Common myeloid progenitor, CD34-positive (primary cell): ENCODE results near the gene HMCN1.

ENCODE experiments used
- CTCF ChIA-PET: fragments of 350-600 bp; sonication (Branson Sonifier 250); formaldehyde crosslinking; loops from one replicate; lab custom pipeline; 2021; ENCODE audit warnings: antibody characterized with exemption; lab: Charles Lee
- POLR2A ChIA-PET: fragments of 350-600 bp; sonication (Branson Sonifier 250); formaldehyde crosslinking; loops from one replicate; lab custom pipeline; 2021; ENCODE audit warnings: antibody characterized with exemption; lab: Charles Lee
- DNase-seq, 3 donors: peaks; one replicate each; pipeline versions ENCODE4 v3.0.0 to v3.0.0-alpha.2; 2013
- H3K27ac ChIP-seq, 2 experiments: 1 replicate in 1 of 2; 2 replicates in 1 of 2; pipeline ENCODE4 v1.7.0; 2013; ENCODE audit warnings: inconsistent platforms in 2 of 2, low read length in 2 of 2, mild to moderate bottlenecking in 2 of 2, low read depth in 1 of 2, moderate library complexity in 1 of 2; ENCODE audit not compliant: severe bottlenecking in 2 of 2, insufficient read depth in 1 of 2, poor library complexity in 1 of 2
- H3K27me3 ChIP-seq, 5 experiments: replicated peaks in 2 of 5; 1 replicate in 3 of 5; 2 replicates in 2 of 5; pipeline versions ENCODE4 v1.6.1 to v1.7.0; 2013; ENCODE audit warnings: low read length in 4 of 5, mild to moderate bottlenecking in 2 of 5, moderate library complexity in 2 of 5, inconsistent platforms in 1 of 5; ENCODE audit not compliant: insufficient read depth in 5 of 5, control insufficient read depth in 4 of 5
- H3K36me3 ChIP-seq, 4 experiments: 1 replicate in 2 of 4; 2 replicates in 2 of 4; pipeline versions ENCODE4 v1.6.1 to v1.7.0; 2013; ENCODE audit warnings: low read length in 3 of 4, control low read depth in 1 of 4, mild to moderate bottlenecking in 1 of 4; ENCODE audit not compliant: control insufficient read depth in 4 of 4, insufficient read depth in 4 of 4
- H3K4me1 ChIP-seq, 4 experiments: 1 replicate in 3 of 4; 2 replicates in 1 of 4; pipeline versions ENCODE4 v1.6.1 to v1.7.1; 2013; ENCODE audit warnings: low read length in 3 of 4, mild to moderate bottlenecking in 3 of 4, control low read depth in 1 of 4, inconsistent platforms in 1 of 4, moderate library complexity in 1 of 4; ENCODE audit not compliant: control insufficient read depth in 4 of 4, insufficient read depth in 4 of 4; ENCODE audit errors: control extremely low read depth in 1 of 4
- H3K4me3 ChIP-seq, 7 experiments: 1 replicate in 4 of 7; 2 replicates in 3 of 7; pipeline versions ENCODE4 v1.5.1 to v1.7.0; 2013; ENCODE audit warnings: mild to moderate bottlenecking in 7 of 7, low read length in 6 of 7, moderate library complexity in 6 of 7, inconsistent platforms in 2 of 7, low read depth in 2 of 7, control low read depth in 1 of 7; ENCODE audit not compliant: insufficient read depth in 4 of 7, control insufficient read depth in 1 of 7; ENCODE audit errors: extremely low read depth in 1 of 7
- H3K9me3 ChIP-seq, 5 experiments: 1 replicate in 4 of 5; 2 replicates in 1 of 5; pipeline versions ENCODE4 v1.6.1 to v1.7.1; 2013; ENCODE audit warnings: low read length in 4 of 5, mild to moderate bottlenecking in 2 of 5, inconsistent platforms in 1 of 5, low read depth in 1 of 5, moderate library complexity in 1 of 5; ENCODE audit not compliant: control insufficient read depth in 4 of 5, insufficient read depth in 2 of 5; ENCODE audit errors: control extremely low read depth in 1 of 5
- WGBS: methylation state at CpG from one replicate; pipeline ENCODE4 v1.1.5; 2013; ENCODE audit not compliant: insufficient coverage; 5-methylcytosine and 5-hydroxymethylcytosine counted together

Gene HMCN1

DNA sequence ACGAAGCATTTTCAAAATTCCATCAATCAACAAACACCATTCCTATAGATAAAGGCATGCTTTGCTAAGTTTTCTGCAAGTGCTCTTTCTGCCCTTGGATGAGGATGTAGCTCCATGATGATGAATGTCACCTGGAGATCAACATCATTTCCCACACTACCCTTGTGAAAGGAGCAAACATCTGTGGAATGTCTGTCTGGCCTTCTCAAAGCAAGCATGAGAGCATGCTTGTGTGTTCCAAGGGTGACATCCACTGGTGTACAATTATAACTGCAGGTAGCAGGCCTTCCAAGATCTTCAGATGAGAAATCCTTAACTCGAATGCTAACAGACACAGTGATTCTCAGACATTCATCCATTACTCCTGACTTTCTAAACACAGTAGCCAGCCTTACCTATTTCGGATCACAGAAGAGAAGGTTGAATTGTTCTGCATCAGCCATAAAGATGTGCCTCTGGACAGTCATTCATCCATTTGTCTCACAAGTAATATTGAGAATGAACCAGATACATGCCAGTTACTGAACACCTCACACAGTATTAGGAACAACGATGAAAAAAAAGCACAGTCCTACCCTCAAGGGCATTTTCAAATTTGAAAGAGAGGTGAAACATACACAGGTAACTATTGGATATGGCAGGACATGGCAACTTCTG lies 478.5 kb downstream of the HMCN1 start:
- ChIA-PET POLR2A (no interaction called here), CTCF (interaction anchor here (0.7 to 1.0 kb wide), 5 partner anchors 16 to 493 kb away, joined by 3 to 5 read pairs (median 3); no protein-coding TSS in a partner anchor)
- H3K27me3 ChIP-seq: no peaks in the 10 kb centered on the region
- no peak overlapping the region for H3K4me3 ChIP-seq
- no peaks in the 10 kb centered on the region for H3K9me3 ChIP-seq
- peak; percentile 71 to 85 (median 78) for DNase-seq
- H3K36me3 ChIP-seq: no peaks in the 10 kb centered on the region
- no peak overlapping the region for H3K27ac ChIP-seq
- H3K4me1 ChIP-seq: no peaks in the 10 kb centered on the region
- 95% methylated on average over 2 of the region's 4 CpGs for WGBS

DNA sequence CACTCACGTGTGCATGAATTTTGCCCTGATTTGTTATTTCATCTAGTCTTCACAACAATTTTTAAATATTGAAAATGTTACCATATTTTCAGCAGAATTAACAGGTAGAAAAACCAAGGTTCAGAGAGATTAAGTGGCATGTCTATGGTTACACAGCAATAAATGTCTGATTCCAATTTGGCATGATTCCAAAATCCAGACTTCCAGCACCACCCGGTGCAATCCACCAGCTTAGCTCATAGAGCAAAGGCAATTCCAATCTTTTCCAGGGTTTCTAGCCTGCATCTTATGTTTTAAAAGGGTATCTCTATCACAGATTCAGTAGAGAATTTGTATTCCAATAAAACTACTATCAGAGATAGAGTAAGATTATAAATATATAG lies 479.0 kb downstream of the HMCN1 start:
- Histone ChIP-seq H3K4me3 (no peak overlapping the region), H3K36me3 (no peaks in the 10 kb centered on the region), H3K27ac (no peak overlapping the region), H3K27me3 (no peaks in the 10 kb centered on the region), H3K9me3 (no peaks in the 10 kb centered on the region), H3K4me1 (no peaks in the 10 kb centered on the region)
- no peak for DNase-seq
- WGBS: 100% methylated on average over 1 of the region's 2 CpGs
- ChIA-PET CTCF (interaction anchor here (0.7 to 1.0 kb wide), 5 partner anchors 15 to 492 kb away, joined by 3 to 5 read pairs (median 3); no protein-coding TSS in a partner anchor), POLR2A (no interaction called here)

DNA sequence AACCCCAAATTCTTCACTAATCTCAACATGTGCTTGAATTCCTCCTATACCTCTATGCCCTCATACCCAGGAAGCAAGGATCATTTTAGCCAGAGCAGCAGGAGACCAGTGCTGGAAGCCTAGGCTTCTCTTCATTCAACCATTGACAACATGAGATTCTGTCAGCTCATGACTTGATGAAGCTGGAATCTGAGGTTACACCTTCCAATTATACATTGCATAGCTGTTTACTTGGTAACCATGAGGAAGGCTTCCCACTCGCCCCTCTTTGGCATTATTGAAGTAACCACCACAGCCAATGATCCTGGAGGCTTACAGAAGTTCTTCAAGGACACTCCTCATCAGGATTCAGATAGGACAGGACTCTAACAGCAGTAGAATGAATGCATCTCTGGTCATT lies 480.6 kb downstream of the HMCN1 start:
- DNase-seq: no peak
- H3K9me3 ChIP-seq: no peaks in the 10 kb centered on the region
- H3K4me3 ChIP-seq: no peak overlapping the region
- POLR2A ChIA-PET: no interaction called here
- H3K27me3 ChIP-seq: no peaks in the 10 kb centered on the region
- 100% methylated on average over 1 of the region's 1 CpG for WGBS
- CTCF ChIA-PET: interaction anchor here (1.2 to 1.7 kb wide), 6 partner anchors 13 to 1045 kb away, joined by 3 to 11 read pairs (median 4); no protein-coding TSS in a partner anchor
- H3K36me3 ChIP-seq: no peaks in the 10 kb centered on the region
- H3K4me1 ChIP-seq: no peaks in the 10 kb centered on the region
- H3K27ac ChIP-seq: no peak overlapping the region

DNA sequence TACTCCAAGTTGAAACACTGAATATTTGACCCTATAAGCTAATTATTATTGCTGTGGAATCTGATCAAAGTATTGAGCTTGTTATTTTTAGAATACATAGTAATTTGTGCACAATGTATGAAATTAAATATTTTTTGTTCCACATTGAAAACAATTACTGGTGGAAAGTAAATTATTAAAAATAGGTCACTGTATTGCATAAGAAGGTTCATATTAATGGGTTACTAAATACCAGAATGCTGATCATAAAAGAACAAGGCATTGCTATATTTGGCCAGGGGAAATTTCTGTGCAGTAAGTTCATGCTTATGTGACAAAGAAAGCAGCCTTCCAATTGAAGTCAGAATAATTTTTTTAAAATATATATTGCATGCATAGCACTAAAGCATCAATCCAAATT lies 481.4 kb downstream of the HMCN1 start:
- no peaks in the 10 kb centered on the region for H3K27me3 ChIP-seq
- no peaks in the 10 kb centered on the region for H3K36me3 ChIP-seq
- POLR2A ChIA-PET: no interaction called here
- H3K4me1 ChIP-seq: no peaks in the 10 kb centered on the region
- DNase-seq: no peak
- H3K4me3 ChIP-seq: no peak overlapping the region
- CTCF ChIA-PET: interaction anchor here (1.3 to 1.7 kb wide), 4 partner anchors 33 to 1046 kb away, joined by 3 to 11 read pairs (median 4); no protein-coding TSS in a partner anchor
- no peak overlapping the region for H3K27ac ChIP-seq
- no peaks in the 10 kb centered on the region for H3K9me3 ChIP-seq

DNA sequence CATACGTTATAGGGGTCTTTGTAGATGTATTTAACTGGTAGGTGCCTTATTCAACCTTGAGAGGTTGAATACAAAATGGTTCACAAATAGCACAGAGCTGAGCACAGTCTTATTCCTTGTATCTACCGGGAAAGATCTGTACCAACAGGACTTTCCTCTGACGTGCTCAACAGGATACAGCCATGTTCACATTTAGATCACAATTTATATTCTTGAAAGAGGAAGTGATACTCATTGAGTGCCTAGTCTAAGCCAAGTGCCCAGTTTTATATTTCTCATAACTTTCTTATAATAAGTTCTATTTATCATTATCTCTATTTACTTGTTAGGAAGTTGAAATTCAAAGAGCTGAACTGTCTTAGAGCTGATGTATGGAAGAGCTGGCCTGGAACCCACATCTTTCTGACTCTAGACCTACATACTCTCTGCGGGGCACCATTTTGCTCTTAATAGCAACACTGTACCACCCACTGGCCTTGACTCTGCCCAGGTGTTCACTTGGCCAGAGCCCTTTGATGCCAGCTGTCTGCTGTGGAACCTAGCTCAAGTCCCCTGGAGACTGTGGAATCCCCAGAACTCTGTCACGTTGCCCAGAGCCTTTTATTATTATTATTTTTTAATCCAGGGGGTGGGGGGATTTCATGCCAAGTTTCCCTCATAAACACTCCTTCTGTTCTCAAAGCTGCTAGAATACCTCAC lies 484.6 kb downstream of the HMCN1 start:
- no peak overlapping the region for H3K27ac ChIP-seq
- WGBS: 100% methylated on average over 2 of the region's 5 CpGs
- H3K9me3 ChIP-seq: no peaks in the 10 kb centered on the region
- ChIA-PET CTCF (interaction anchor here (0.8 kb wide), 1 partner anchor 538 kb away, joined by 3 read pairs; no protein-coding TSS in a partner anchor), POLR2A (no interaction called here)
- H3K4me1 ChIP-seq: no peaks in the 10 kb centered on the region
- DNase-seq: peak in 2 of 3 donors; percentile 4 to 8
- H3K27me3 ChIP-seq: no peaks in the 10 kb centered on the region
- H3K4me3 ChIP-seq: no peak overlapping the region
- no peaks in the 10 kb centered on the region for H3K36me3 ChIP-seq

DNA sequence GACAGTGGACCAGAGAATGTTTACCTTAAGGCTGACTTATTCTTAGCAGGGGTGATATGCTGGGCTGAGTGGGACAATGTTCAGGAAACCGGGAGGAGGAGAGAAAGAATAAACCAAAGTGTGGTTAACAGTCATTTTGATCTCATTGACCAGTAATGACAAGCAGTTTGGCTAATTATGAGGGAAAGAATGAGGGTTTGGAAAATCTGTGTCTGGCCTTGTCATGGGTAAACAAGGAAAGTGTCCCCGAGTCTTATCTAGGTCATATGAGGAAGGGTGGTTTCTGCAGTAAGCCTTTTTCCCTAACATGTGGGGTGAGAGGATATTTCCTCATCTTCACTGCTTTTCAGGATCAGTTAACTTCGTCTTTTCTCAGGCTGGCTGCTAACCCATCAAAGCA lies 485.9 kb downstream of the HMCN1 start:
- Histone ChIP-seq H3K36me3 (no peaks in the 10 kb centered on the region), H3K27ac (no peak overlapping the region), H3K27me3 (no peaks in the 10 kb centered on the region), H3K9me3 (no peaks in the 10 kb centered on the region), H3K4me3 (no peak overlapping the region), H3K4me1 (no peaks in the 10 kb centered on the region)
- WGBS: 100% methylated on average over 2 of the region's 3 CpGs
- DNase-seq: no peak
- POLR2A ChIA-PET: no interaction called here
- CTCF ChIA-PET: no interaction called here

DNA sequence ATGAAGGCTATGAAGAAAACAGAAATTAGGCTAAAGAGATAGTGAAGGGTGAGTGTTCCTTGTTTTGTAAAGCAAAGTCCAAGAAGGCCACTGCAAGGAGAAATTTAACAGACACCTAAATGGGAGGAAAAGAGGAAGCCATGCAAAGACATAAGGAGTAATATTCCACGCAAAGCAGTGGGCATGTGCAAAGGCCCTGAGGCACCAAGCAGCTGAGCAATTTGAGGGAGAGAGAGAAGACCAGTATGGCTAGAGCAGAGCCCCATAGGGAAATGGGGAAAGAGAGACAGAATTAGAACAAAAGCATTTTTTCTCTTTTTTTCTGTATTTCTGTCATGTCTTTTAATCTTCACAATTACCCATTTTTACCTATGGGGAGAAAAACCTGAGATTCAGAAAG lies 486.7 kb downstream of the HMCN1 start:
- no peaks in the 10 kb centered on the region for H3K27me3 ChIP-seq
- ChIA-PET POLR2A (no interaction called here), CTCF (no interaction called here)
- no peak for DNase-seq
- no peak overlapping the region for H3K4me3 ChIP-seq
- no peaks in the 10 kb centered on the region for H3K9me3 ChIP-seq
- H3K27ac ChIP-seq: no peak overlapping the region
- no peaks in the 10 kb centered on the region for H3K4me1 ChIP-seq
- WGBS: 100% methylated on average over 1 of the region's 1 CpG
- no peaks in the 10 kb centered on the region for H3K36me3 ChIP-seq
